SW480 (cell line): ENCODE data around the gene MYL12A.
"Not testable (repeated sequence)": the region's sequence is repeated elsewhere in the genome, so short reads cannot be mapped to it uniquely, and the experiment has no call there.

Experiments used
- DNase-seq: peaks from one replicate; pipeline ENCODE4 v3.0.0-alpha.2; 2016; ENCODE audit warnings: low spot score

MYL12A gene

GRCh38 chr18:3247240-3248061, at the start of gene MYL12A:
Gene MYL12A (plus strand): TSS chr18:3247801. CDS start chr18:3253248, 5,447 bp downstream.
- peak; percentile 97 for DNase-seq

GRCh38 chr18:3198260-3198860, 49.2 kb upstream of the MYL12A start:
- not testable (repeated sequence) for DNase-seq

GRCh38 chr18:3199942-3200645, 47.5 kb upstream of the MYL12A start:
- no peak for DNase-seq

GRCh38 chr18:3205239-3205638, 42.4 kb upstream of the MYL12A start:
- no peak for DNase-seq

- DNase-seq, result peak; percentile 47
Observed at GRCh38 chr18:3207565-3207964, 40.0 kb upstream of the MYL12A start.

- DNase-seq, result no peak
Observed at GRCh38 chr18:3209859-3210569, 37.6 kb upstream of the MYL12A start.

GRCh38 chr18:3211236-3211992, 36.2 kb upstream of the MYL12A start:
- no peak for DNase-seq

- DNase-seq, result no peak
Observed at GRCh38 chr18:3212657-3213056, 34.9 kb upstream of the MYL12A start.

- DNase-seq, result no peak
Observed at GRCh38 chr18:3213300-3214059, 34.1 kb upstream of the MYL12A start.

GRCh38 chr18:3214855-3215637, 32.6 kb upstream of the MYL12A start:
- DNase-seq, result no peak

- DNase-seq, result no peak
Observed at GRCh38 chr18:3216987-3217386, 30.6 kb upstream of the MYL12A start.

- DNase-seq, result peak; percentile 87
Observed at GRCh38 chr18:3217948-3218647, 29.5 kb upstream of the MYL12A start.

- no peak for DNase-seq
Observed at GRCh38 chr18:3218819-3219218, 28.8 kb upstream of the MYL12A start.

GRCh38 chr18:3219241-3219630, 28.4 kb upstream of the MYL12A start:
- no peak for DNase-seq

- DNase-seq, result no peak
Observed at GRCh38 chr18:3219631-3220335, 27.8 kb upstream of the MYL12A start, which contains the start of gene MYOM1. Gene MYOM1 (minus strand): TSS chr18:3219968. CDS start chr18:3215223, 4,745 bp downstream.

GRCh38 chr18:3220868-3221267, 26.7 kb upstream of the MYL12A start:
- not testable (repeated sequence) for DNase-seq

- DNase-seq, result no peak
Observed at GRCh38 chr18:3221496-3221895, 26.1 kb upstream of the MYL12A start.

GRCh38 chr18:3223356-3223755, 24.2 kb upstream of the MYL12A start:
- no peak for DNase-seq

GRCh38 chr18:3224223-3224622, 23.4 kb upstream of the MYL12A start:
- no peak for DNase-seq
